Esophagus muscularis mucosa (tissue), 3 donors: ENCODE data around the gene TENT5A.

Experiments
- CTCF ChIP-seq, 3 experiments: fragments of 200-600 bp in 2 of 3; fragments of 450-650 bp in 1 of 3; sonication (generic) in 2 of 3; IDR thresholded peaks; one replicate each; pipeline ENCODE4 v1.5.1; 2017 to 2019; ENCODE audit warnings: antibody characterized with exemption in 3 of 3, mild to moderate bottlenecking in 2 of 3, moderate library complexity in 1 of 3
- POLR2A ChIP-seq: fragments of 450-650 bp; IDR thresholded peaks from one replicate; pipeline ENCODE4 v1.6.1; 2017; ENCODE audit warnings: antibody characterized with exemption, moderate library complexity, mild to moderate bottlenecking, low read depth
- POLR2AphosphoS5 ChIP-seq, 2 donors: sonication (generic); formaldehyde crosslinking; IDR thresholded peaks; one replicate each; pipeline ENCODE4 v1.6.1; 2017; ENCODE audit warnings: antibody characterized with exemption in 2 of 2

DNA sequence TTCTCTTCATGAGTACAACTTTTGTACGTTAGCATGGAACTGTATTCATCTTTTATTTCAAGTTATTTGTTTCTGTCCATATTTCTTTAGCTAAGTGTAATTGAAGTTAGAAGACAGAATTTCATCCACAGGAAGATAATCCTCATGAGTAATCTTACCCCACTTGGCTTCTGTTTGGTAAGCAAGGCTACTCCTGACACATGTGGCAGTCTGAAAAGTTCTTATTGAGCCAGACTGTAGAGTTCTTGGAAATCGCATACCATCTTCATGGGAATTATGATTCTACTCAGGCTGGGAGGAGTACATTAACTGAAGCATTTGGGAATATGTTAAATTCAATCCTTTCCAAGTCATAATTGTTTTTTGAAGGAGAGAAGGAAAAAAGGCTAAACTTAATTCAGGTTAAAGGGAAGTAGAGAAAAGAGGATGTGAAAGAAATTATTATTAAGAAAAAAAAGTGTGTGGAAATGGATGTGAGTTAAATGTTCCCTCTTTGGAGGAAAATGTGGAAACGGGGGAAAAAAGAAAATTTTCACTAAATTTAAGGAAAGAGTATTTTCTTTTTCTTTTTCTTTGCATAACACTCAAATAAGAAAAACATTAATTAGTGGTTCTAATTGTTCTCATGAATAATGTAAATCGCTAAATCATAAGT lies 41.5 kb upstream of the TENT5A start:
- TF ChIP-seq CTCF (IDR thresholded peaks at IDR 0.05) = no peak
- no peak for TF ChIP-seq POLR2A
- TF ChIP-seq POLR2AphosphoS5 (IDR thresholded peaks at IDR 0.05) = no peak
